ENCODE data around the gene SCN5A. TPM values are rescaled to one million over a fixed set of nuclear protein-coding genes. Genes with fewer than 3 reads are reported as not detected.

SCN5A gene
- total and polyA plus RNA-seq, 2 of the 13 experiments (the other 11 are each of a cell fraction or from before 2014, with no cell fraction given), result 0.22 TPM; not detected in 1

- ATAC-seq (no peak), FAIRE-seq (no peak), DNase-seq (ENCODE audit: low spot score) (no peak)
- in situ Hi-C loops (cut with HindIII; ENCODE audit: extremely low pct_ligation_motif_present, low pct_unique_long_range_greater_than_20kb) (loop anchor here (10.0 kb wide), 1 partner anchor 201 kb away; no protein-coding TSS in a partner anchor), intact Hi-C loops (cut with micrococcal nuclease; ENCODE audit: unreplicated experiment) (no loop called here)
- Histone ChIP-seq H3K27ac (ENCODE audit: extremely low read length, insufficient read depth, low read length) (no peak overlapping the region), H3K36me3 (replicated peaks in 1 of 2; ENCODE audit: control insufficient read depth in 1 of 2, insufficient read depth in 2 of 2, low read length in 2 of 2) (no peaks in the 10 kb centered on the region), H2AFZ (ENCODE audit: low read length) (no peak overlapping the region), H3K9me3 (ENCODE audit: low read length) (no peaks in the 10 kb centered on the region), H4K20me1 (ENCODE audit: insufficient read depth, low read length) (no peaks in the 10 kb centered on the region), H3K4me2 (ENCODE audit: low read depth, low read length) (no peak overlapping the region), H3K4me3 (replicated peaks in 1 of 3; ENCODE audit: insufficient read depth in 1 of 3, low read depth in 2 of 3, low read length in 3 of 3) (no peak overlapping the region), H3K79me2 (ENCODE audit: insufficient read depth, low read length) (no peaks in the 10 kb centered on the region), H3K4me1 (ENCODE audit: insufficient read depth, low read length) (peaks cover 5% of the 10 kb centered on the region; the same call in 1 of the 2 replicates), H3K9ac (ENCODE audit: insufficient read depth, low read depth, low read length) (no peak overlapping the region), H3K27me3 (ENCODE audit: control insufficient read depth in 1 of 2, insufficient read depth in 2 of 2, low read length in 2 of 2) (peaks cover 12 to 74% of the 10 kb centered on the region in 2 experiments)
- ChIA-PET POLR2A (no interaction called here), CTCF (ENCODE audit: low intra/inter-chr PET ratio, low total read pairs) (no interaction called here)
- 3% methylated on average over 6 of the region's 7 CpGs for WGBS (ENCODE audit: low lambda C conversion rate)
- TF ChIP-seq, protein P1, sequence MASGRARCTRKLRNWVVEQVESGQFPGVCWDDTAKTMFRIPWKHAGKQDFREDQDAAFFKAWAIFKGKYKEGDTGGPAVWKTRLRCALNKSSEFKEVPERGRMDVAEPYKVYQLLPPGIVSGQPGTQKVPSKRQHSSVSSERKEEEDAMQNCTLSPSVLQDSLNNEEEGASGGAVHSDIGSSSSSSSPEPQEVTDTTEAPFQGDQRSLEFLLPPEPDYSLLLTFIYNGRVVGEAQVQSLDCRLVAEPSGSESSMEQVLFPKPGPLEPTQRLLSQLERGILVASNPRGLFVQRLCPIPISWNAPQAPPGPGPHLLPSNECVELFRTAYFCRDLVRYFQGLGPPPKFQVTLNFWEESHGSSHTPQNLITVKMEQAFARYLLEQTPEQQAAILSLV (CRISPR knock-in tag; IDR thresholded peaks at IDR 0.05; ENCODE audit: borderline replicate concordance), result no peak
- TF ChIP-seq MAFG (CRISPR knock-in tag; IDR thresholded peaks at IDR 0.05) (no peak), CREM (IDR thresholded peaks at IDR 0.05) (no peak), CREM (CRISPR knock-in tag; IDR thresholded peaks at IDR 0.05) (no peak), NFE2 (CRISPR knock-in tag; IDR thresholded peaks at IDR 0.05) (no peak), AKAP8 (CRISPR knock-in tag; IDR thresholded peaks at IDR 0.05) (no peak), ZNF780A (CRISPR knock-in tag; IDR thresholded peaks at IDR 0.05) (no peak), ZNF552 (CRISPR knock-in tag; IDR thresholded peaks at IDR 0.05; ENCODE audit: borderline replicate concordance) (no peak), ZNF264 (CRISPR knock-in tag; IDR thresholded peaks at IDR 0.05) (no peak), ZNF883 (CRISPR knock-in tag; IDR thresholded peaks at IDR 0.05; ENCODE audit: not compliant biosample characterization) (no peak)
- no TSS peak for BruUV-seq (replicated peaks)
These were observed 5.3 kb downstream of the SCN5A start for GRCh38 chr3:38644016-38644661.
